Measurements from ENCODE around the gene IFI35. TPM values are rescaled to one million over a fixed set of nuclear protein-coding genes. Genes with fewer than 3 reads are reported as not detected.

The IFI35 gene
- total and polyA plus RNA-seq, 2 donors (not counting 1 experiment from before 2014, with no cell fraction given): 34.5 to 52.0 TPM

GRCh38 chr17:43024407-43025289 lies 18.1 kb downstream of the IFI35 start, which contains the start of gene RND2:
Gene RND2, plus strand, starts transcription at chr17:43025231. Its CDS starts 117 bp downstream, at chr17:43025348.
- DNase-seq (ENCODE audit: low read depth in 2 of 2): peak; percentile 93 to 95
- Histone ChIP-seq H3K4me3 (replicated peaks in 1 of 4; ENCODE audit: control extremely low read depth in 1 of 4, insufficient read depth in 1 of 4, low read depth in 3 of 4, low read length in 4 of 4) (peak within 1 kb of the TSS; percentile 59 to 76 (median 68)), H3K27ac (ENCODE audit: insufficient read depth, low read length) (peak within 1 kb of the TSS; percentile 43), H3K79me2 (ENCODE audit: control insufficient read depth, insufficient read depth, low read length) (peaks cover 20% of the 10 kb centered on the region), H2AFZ (ENCODE audit: low read length) (peak within 1 kb of the TSS; percentile 91), H3K4me1 (ENCODE audit: control insufficient read depth, extremely low read depth, insufficient read depth, low read length) (peaks cover 13% of the 10 kb centered on the region), H3K9ac (ENCODE audit: insufficient read depth, low read length) (peak within 1 kb of the TSS; percentile 58), H4K20me1 (ENCODE audit: control insufficient read depth, extremely low read depth, insufficient read depth, low read length) (no peaks in the 10 kb centered on the region), H3K9me3 (ENCODE audit: control insufficient read depth, insufficient read depth, low read depth, low read length) (no peaks in the 10 kb centered on the region), H3K27me3 (ENCODE audit: control insufficient read depth, insufficient read depth, low read length) (no peaks in the 10 kb centered on the region), H3K4me2 (ENCODE audit: extremely low read depth, insufficient read depth, low read length) (peak within 1 kb of the TSS; percentile 100), H3K36me3 (ENCODE audit: control insufficient read depth, insufficient read depth, low read length) (no peaks in the 10 kb centered on the region)
- TF ChIP-seq EZH2 (IDR thresholded peaks at IDR 0.05; ENCODE audit: low read length, missing control alignments) (no peak), CTCF (conservative IDR thresholded peaks at IDR 0.05 in 1 of 2, IDR thresholded peaks at IDR 0.05 in 1 of 2; ENCODE audit: low read depth in 1 of 2, low read length in 2 of 2) (peak; percentile 81 to 92)

GRCh38 chr17:43025290-43025657 lies 18.7 kb downstream of the IFI35 start:
- Histone ChIP-seq H3K27me3 (ENCODE audit: control insufficient read depth, insufficient read depth, low read length) (no peaks in the 10 kb centered on the region), H3K9me3 (ENCODE audit: control insufficient read depth, insufficient read depth, low read depth, low read length) (no peaks in the 10 kb centered on the region), H3K36me3 (ENCODE audit: control insufficient read depth, insufficient read depth, low read length) (no peaks in the 10 kb centered on the region), H3K27ac (ENCODE audit: insufficient read depth, low read length) (no peak overlapping the region), H3K4me3 (replicated peaks in 1 of 4; ENCODE audit: control extremely low read depth in 1 of 4, insufficient read depth in 1 of 4, low read depth in 3 of 4, low read length in 4 of 4) (peak overlapping the region in 1 of 4 experiments; percentile 42), H3K79me2 (ENCODE audit: control insufficient read depth, insufficient read depth, low read length) (peaks cover 15% of the 10 kb centered on the region), H4K20me1 (ENCODE audit: control insufficient read depth, extremely low read depth, insufficient read depth, low read length) (no peaks in the 10 kb centered on the region), H3K4me2 (ENCODE audit: extremely low read depth, insufficient read depth, low read length) (peak overlapping the region; percentile 64), H2AFZ (ENCODE audit: low read length) (no peak overlapping the region), H3K9ac (ENCODE audit: insufficient read depth, low read length) (no peak overlapping the region), H3K4me1 (ENCODE audit: control insufficient read depth, extremely low read depth, insufficient read depth, low read length) (peaks cover 8% of the 10 kb centered on the region)
- TF ChIP-seq CTCF (conservative IDR thresholded peaks at IDR 0.05 in 1 of 2, IDR thresholded peaks at IDR 0.05 in 1 of 2; ENCODE audit: low read depth in 1 of 2, low read length in 2 of 2) (no peak), EZH2 (IDR thresholded peaks at IDR 0.05; ENCODE audit: low read length, missing control alignments) (peak; percentile 57)
- no peak for DNase-seq (ENCODE audit: low read depth in 2 of 2)

GRCh38 chr17:43025766-43026537 lies 19.4 kb downstream of the IFI35 start:
- H3K4me3 ChIP-seq (replicated peaks in 1 of 4; ENCODE audit: control extremely low read depth in 1 of 4, insufficient read depth in 1 of 4, low read depth in 3 of 4, low read length in 4 of 4): no peak overlapping the region
- no peaks in the 10 kb centered on the region for H3K36me3 ChIP-seq (ENCODE audit: control insufficient read depth, insufficient read depth, low read length)
- H2AFZ ChIP-seq (ENCODE audit: low read length): no peak overlapping the region
- no peak overlapping the region for H3K27ac ChIP-seq (ENCODE audit: insufficient read depth, low read length)
- no peak overlapping the region for H3K4me2 ChIP-seq (ENCODE audit: extremely low read depth, insufficient read depth, low read length)
- no peaks in the 10 kb centered on the region for H4K20me1 ChIP-seq (ENCODE audit: control insufficient read depth, extremely low read depth, insufficient read depth, low read length)
- H3K27me3 ChIP-seq (ENCODE audit: control insufficient read depth, insufficient read depth, low read length): no peaks in the 10 kb centered on the region
- no peaks in the 10 kb centered on the region for H3K9me3 ChIP-seq (ENCODE audit: control insufficient read depth, insufficient read depth, low read depth, low read length)
- peaks cover 11% of the 10 kb centered on the region for H3K79me2 ChIP-seq (ENCODE audit: control insufficient read depth, insufficient read depth, low read length)
- DNase-seq (ENCODE audit: low read depth in 2 of 2): no peak
- H3K4me1 ChIP-seq (ENCODE audit: control insufficient read depth, extremely low read depth, insufficient read depth, low read length): peaks cover 4% of the 10 kb centered on the region
- peak; percentile 20 for TF ChIP-seq EZH2 (IDR thresholded peaks at IDR 0.05; ENCODE audit: low read length, missing control alignments)
- no peak for TF ChIP-seq CTCF (conservative IDR thresholded peaks at IDR 0.05 in 1 of 2, IDR thresholded peaks at IDR 0.05 in 1 of 2; ENCODE audit: low read depth in 1 of 2, low read length in 2 of 2)
- H3K9ac ChIP-seq (ENCODE audit: insufficient read depth, low read length): no peak overlapping the region

Measured in fibroblast of lung (primary cell).